ENCODE data around the gene ZZZ3. TPM values are rescaled to one million over a fixed set of nuclear protein-coding genes. Genes with fewer than 3 reads are reported as not detected.
"Not testable (repeated sequence)": the region's sequence is repeated elsewhere in the genome, so short reads cannot be mapped to it uniquely, and the experiment has no call there.

Gene ZZZ3
- total RNA-seq (2014; rRNA removed; shearing (Covaris generic)) = 24.5 and 31.9 TPM in 2 replicates

DNA sequence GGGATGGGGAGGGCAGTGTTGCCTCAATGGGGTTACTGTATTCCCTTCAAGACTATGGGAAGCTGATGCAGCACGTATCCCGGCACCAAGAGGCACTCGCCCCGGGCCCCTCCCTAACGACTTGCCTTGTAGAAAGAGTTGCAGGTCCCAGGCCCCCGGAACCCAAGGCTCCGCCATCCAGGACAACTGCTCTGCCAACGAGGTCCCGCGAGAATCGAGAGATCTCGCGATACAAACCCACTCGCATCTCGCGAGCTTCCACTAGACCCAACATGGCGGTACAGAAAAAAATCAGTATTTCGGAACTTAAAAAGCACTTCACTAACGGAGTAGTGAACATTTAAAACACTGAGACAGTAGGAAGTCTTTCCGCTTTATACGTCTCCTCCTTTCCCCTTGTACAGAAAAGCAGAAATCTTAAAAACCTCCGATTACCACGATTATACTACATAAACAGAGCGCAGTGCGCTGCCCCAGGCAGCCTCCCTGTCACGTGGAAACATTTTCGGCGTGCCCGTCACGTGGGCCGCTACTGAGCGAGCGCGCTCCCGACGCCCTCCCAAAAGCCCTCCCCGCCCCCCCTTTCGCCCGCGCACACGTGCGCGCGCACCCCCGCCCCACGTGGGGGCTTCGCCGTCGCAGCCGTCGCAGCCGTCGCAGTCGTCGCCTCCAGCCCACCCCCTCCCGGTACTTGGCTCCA, at the start of gene ZZZ3:
ZZZ3 (minus strand) TSS at position 199 of the 700 bp plus-strand sequence. CDS start 49,304 bp downstream, outside the sequence.
- DNase-seq (ENCODE audit: low spot score) = peak; percentile 81

DNA sequence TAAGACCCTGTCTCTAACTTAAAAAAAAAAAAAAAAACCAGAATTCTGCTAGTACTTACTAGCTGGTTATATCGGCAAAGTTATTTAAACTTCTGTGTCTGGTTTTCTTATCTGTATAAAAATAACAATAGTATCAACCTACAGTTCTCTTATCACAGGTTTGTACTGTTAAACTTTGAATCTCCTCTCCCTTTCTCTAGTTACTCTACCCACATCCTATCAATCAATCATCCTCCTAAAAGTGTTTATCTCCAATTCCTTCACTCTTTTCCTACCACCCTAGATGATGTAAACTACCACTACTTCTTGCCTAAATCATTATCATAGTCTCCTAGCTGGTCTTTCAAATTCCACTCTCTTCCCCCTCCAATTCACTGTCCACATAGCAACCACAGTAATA, 49.6 kb upstream of the ZZZ3 start:
- DNase-seq (ENCODE audit: low spot score) = no peak

GRCh38 chr1:77725706-77726105, 43.2 kb upstream of the ZZZ3 start:
- DNase-seq (ENCODE audit: low spot score) = no peak

- DNase-seq (ENCODE audit: low spot score) = no peak
Measured at GRCh38 chr1:77718181-77718580, 35.7 kb upstream of the ZZZ3 start.

GRCh38 chr1:77716065-77716464, 33.6 kb upstream of the ZZZ3 start:
- DNase-seq (ENCODE audit: low spot score) = no peak

GRCh38 chr1:77709727-77710126, 27.3 kb upstream of the ZZZ3 start:
- no peak for DNase-seq (ENCODE audit: low spot score)

- DNase-seq (ENCODE audit: low spot score) = no peak
Measured at GRCh38 chr1:77706321-77706720, 23.9 kb upstream of the ZZZ3 start.

DNA sequence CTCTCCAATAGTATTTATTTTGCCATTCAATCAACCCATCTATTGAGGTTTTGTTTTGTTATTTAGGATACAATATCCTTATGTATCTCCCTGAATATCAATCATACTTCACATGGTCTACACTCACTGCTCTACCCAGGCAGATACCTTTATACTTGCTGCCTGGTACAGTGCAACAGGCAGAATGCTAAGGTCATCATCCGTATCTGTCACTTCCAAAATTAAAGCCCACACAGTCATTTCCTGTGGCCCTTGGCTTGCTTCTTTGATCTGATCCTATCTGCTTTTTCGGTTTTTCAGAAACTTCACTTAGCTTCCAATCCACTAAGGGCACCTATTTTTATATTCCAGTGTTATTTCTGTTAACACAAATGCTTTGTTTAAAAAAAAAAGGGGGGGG, 22.3 kb upstream of the ZZZ3 start:
- no peak for DNase-seq (ENCODE audit: low spot score)

DNA sequence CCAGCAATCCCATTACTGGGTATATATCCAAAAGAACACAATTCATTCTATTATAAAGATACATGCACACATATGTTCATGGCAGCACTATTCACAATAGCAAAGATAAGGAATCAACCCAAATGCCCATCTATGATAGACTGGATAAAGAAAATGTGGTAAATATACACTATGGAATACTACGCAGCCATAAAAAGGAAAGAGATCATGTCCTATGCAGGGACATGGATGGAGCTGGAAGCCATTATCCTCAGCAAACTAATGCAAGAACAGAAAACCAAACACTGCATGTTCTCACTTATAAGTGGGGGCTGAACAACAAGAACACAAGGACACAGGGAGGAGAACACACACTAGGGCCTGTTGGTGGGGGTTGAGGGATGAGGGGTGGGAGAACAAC, 17.2 kb upstream of the ZZZ3 start:
- not testable (repeated sequence) for DNase-seq (ENCODE audit: low spot score)

GRCh38 chr1:77697441-77697840, 15.0 kb upstream of the ZZZ3 start:
- no peak for DNase-seq (ENCODE audit: low spot score)

GRCh38 chr1:77688939-77689338, 6.5 kb upstream of the ZZZ3 start:
- no peak for DNase-seq (ENCODE audit: low spot score)

DNA sequence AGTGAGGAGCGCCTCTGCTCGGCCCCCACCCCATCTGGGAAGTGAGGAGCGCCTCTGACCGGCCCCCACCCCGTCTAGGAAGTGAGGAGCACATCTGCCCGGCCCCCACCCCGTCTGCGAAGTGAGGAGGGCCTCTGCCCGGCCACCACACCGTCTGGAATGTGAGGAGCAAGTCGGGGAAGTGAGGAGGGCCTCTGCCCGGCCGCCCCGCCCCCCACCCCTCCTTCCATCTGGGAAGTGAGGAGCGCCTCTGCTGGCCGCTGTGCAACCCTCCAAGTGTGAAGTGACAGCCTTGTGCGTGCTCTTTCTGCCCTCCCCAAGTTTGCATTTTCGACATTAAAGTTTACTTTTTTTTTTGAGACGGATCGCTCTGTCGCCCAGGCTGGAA, 5.1 kb upstream of the ZZZ3 start:
- no peak for DNase-seq (ENCODE audit: low spot score)

GRCh38 chr1:77686796-77687518, 4.5 kb upstream of the ZZZ3 start:
- no peak for DNase-seq (ENCODE audit: low spot score)

- DNase-seq (ENCODE audit: low spot score) = peak; percentile 74
Measured at GRCh38 chr1:77683160-77684148, 996 bp upstream of the ZZZ3 start.

DNA sequence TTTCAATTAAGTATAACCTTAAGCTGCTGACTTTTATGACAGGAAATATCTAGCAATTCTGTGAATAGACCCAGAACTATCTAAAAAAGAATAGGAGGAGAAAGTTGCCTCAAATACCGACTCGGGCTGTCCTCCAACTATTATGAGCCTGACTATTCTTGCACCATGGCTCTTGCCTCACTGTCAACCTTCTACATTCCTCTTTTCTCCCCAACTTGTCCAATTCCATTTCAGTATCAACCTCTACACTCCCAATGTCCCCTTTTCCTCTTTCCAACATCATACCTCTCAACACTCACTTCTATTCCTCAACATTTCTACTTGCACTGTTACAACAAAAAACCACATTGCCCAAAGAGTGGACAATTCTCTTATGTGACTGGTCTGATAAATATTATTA, 2.3 kb downstream of the ZZZ3 start:
- DNase-seq (ENCODE audit: low spot score) = no peak

GRCh38 chr1:77678660-77679610, 3.5 kb downstream of the ZZZ3 start:
- DNase-seq (ENCODE audit: low spot score) = no peak

DNA sequence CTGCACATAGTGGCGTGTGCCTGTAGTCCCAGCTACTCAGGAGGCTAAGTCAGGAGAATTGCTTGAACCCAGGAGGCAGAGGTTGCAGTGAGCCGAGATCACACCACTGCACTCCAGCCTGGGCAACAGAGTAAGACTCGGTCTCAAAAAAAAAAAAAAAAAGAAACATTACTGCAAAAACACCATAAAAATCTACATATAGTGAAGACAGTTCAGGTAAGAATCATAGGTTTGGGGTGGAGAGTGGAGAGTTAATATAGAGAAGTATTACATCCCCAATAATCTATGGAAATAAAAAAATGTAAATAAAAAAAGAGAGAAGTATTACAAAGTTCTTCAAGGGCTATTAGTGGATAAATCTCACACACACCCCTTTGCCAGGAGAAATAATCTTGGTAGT, 7.7 kb downstream of the ZZZ3 start:
- DNase-seq (ENCODE audit: low spot score) = not testable (repeated sequence)

DNA sequence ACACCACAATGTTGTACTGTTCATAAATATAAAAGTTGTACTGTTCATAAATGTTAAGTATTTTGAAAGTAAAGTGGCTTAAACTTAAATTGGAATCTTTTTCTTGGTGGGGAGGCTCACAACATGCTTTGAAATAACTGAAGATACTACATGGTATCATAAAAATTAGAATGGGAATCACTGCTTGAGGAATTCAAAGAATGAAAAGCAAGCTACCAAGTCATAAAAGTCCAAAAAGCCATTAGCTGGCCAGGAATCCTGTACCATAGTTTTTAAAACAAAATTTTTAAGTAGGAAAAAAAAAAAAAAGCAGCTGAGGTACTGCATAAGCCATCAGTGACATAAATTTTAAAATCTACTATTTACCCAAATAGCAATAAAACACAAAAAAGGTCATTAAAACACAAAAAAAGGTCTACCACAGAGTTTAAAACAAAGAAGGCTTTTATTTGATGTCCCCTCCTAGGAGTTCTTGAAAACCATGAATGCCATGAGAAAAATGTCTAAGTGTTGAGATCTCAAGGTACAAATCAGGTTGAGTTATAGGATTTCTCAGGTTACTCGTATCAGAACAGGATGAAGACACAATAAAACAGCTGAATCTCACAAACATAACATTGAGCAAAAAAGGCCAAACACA, 8.6 kb downstream of the ZZZ3 start:
- DNase-seq (ENCODE audit: low spot score) = no peak

- no peak for DNase-seq (ENCODE audit: low spot score)
Measured at GRCh38 chr1:77673030-77673429, 9.4 kb downstream of the ZZZ3 start.

DNA sequence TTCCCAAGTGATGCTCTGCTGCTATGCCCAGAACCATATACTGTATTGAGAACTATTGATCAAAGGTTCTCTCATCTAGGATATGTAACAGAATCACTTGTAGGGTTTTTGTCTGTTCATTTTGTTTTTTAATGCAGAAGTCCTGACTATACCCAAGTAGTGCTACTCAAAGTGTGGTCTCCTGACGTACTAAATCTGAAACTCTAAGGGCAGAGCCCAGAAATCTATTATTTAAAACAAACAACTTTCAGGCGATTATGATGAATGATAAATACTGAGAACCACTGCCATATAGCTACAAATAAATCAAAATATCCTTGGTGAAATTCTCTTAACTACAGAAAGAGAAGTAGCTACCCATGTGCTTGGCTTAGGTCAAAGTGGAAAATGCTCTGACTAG, 10.1 kb downstream of the ZZZ3 start:
- DNase-seq (ENCODE audit: low spot score) = no peak

GRCh38 chr1:77671836-77672235, 10.6 kb downstream of the ZZZ3 start:
- no peak for DNase-seq (ENCODE audit: low spot score)

Data from H4 (cell line).